ENCODE results near the gene ABHD8. TPM values are rescaled to one million over a fixed set of nuclear protein-coding genes. Genes with fewer than 3 reads are reported as not detected.

ABHD8 gene
- total and polyA plus RNA-seq, 2 donors from 2014 or later, result 9.6 to 20.0 TPM

DNA sequence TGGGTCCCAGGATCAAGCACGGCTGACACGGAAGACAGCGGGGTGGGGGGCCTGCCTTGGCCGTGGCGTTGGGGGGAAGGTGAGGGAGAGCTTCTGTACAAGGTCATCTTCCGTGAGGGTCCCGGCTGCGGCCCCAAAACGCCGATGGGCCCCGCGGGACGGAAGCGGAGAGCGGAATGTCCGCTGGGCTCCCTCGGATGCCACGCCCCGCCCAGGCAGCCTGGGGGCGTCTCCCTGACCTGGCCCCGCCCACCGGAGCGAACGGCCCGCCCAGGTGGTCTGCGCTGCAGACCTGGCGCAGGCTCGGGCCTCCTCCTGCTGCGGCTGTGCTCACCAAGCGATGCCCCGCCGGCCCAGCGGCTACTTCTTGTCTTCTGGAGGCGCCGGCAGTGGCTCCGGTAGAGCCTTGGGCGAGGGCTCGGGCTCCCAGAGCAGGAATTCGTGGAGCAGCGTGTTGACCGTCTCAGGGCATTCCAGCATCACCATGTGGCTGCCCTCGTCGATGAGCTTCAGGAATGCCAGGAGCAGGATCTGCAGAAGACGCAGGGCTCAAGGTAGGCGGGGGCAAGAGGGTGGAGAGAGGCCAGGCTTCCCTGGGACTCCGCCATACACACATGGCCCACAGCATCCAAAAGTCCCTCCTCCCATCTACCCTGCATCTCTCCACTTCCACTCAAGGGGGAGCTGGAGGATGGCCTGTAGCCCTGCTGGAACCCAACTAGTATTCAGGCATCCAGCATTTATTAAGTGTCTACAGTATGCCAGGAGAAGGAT lies 10.7 kb downstream of the ABHD8 start:
- no peak overlapping the region for H3K27ac ChIP-seq (ENCODE audit: low read depth in 2 of 2, low read length in 2 of 2)
- no peaks in the 10 kb centered on the region for H3K27me3 ChIP-seq (ENCODE audit: control insufficient read depth, insufficient read depth, low read length)
- intact Hi-C loops (cut with DNase I), result no loop called here
- H3K4me1 ChIP-seq (ENCODE audit: control insufficient read depth in 2 of 3, insufficient read depth in 2 of 3, low read depth in 1 of 3, low read length in 3 of 3), result no peaks in the 10 kb centered on the region
- H3K36me3 ChIP-seq (ENCODE audit: control insufficient read depth in 2 of 3, insufficient read depth in 3 of 3, low read length in 3 of 3), result no peaks in the 10 kb centered on the region
- H3K9me3 ChIP-seq (ENCODE audit: control insufficient read depth in 2 of 3, insufficient read depth in 1 of 3, low read length in 3 of 3), result no peaks in the 10 kb centered on the region
- H3K4me3 ChIP-seq (ENCODE audit: low read length in 3 of 3), result peak overlapping the region; percentile 58 to 75 (median 64)
- DNase-seq (peak; percentile 85 to 92 (median 90)), FAIRE-seq (no peak)
- peak overlapping the region in 1 of 3 donors; percentile 49 for H3K9ac ChIP-seq (ENCODE audit: low read length in 3 of 3)
- TF ChIP-seq, protein P1, sequence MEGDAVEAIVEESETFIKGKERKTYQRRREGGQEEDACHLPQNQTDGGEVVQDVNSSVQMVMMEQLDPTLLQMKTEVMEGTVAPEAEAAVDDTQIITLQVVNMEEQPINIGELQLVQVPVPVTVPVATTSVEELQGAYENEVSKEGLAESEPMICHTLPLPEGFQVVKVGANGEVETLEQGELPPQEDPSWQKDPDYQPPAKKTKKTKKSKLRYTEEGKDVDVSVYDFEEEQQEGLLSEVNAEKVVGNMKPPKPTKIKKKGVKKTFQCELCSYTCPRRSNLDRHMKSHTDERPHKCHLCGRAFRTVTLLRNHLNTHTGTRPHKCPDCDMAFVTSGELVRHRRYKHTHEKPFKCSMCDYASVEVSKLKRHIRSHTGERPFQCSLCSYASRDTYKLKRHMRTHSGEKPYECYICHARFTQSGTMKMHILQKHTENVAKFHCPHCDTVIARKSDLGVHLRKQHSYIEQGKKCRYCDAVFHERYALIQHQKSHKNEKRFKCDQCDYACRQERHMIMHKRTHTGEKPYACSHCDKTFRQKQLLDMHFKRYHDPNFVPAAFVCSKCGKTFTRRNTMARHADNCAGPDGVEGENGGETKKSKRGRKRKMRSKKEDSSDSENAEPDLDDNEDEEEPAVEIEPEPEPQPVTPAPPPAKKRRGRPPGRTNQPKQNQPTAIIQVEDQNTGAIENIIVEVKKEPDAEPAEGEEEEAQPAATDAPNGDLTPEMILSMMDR (IDR thresholded peaks at IDR 0.05; ENCODE audit: borderline replicate concordance, extremely low read depth, insufficient read depth), result peak; percentile 66

DNA sequence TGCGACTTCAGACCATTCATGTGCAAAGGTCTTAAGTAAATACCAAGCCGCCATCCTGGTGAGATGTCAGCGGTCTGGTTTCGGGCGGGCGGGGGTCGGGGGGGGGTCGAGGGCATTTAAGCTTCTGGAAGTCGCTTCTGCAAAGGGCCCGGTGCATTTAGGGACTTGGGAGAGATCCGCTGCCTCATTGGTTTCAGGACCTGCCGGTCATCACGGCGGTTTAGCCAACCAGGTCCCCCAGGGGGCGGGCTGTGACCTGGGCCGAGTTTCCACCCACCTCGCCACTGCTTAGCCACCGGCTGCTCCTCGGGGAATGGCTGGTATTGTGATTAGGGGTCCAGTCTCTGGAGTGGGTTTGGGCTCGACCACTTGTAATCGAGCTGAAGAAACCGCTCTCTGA lies 13.7 kb downstream of the ABHD8 start:
- Histone ChIP-seq H3K4me1 (ENCODE audit: control insufficient read depth in 2 of 3, insufficient read depth in 2 of 3, low read depth in 1 of 3, low read length in 3 of 3) (no peaks in the 10 kb centered on the region), H3K27me3 (ENCODE audit: control insufficient read depth, insufficient read depth, low read length) (no peaks in the 10 kb centered on the region), H3K36me3 (ENCODE audit: control insufficient read depth in 2 of 3, insufficient read depth in 3 of 3, low read length in 3 of 3) (no peaks in the 10 kb centered on the region), H3K4me3 (ENCODE audit: low read length in 3 of 3) (no peak overlapping the region), H3K9ac (ENCODE audit: low read length in 3 of 3) (no peak overlapping the region), H3K27ac (ENCODE audit: low read depth in 2 of 2, low read length in 2 of 2) (no peak overlapping the region), H3K9me3 (ENCODE audit: control insufficient read depth in 2 of 3, insufficient read depth in 1 of 3, low read length in 3 of 3) (no peaks in the 10 kb centered on the region)
- intact Hi-C loops (cut with DNase I), result loop anchor here (10.0 kb wide), 1 partner anchor 225 kb away; no protein-coding TSS in a partner anchor
- FAIRE-seq, result no peak
- DNase-seq, result peak; percentile 80 to 90 (median 86)
- TF ChIP-seq, protein P1 (IDR thresholded peaks at IDR 0.05; ENCODE audit: borderline replicate concordance, extremely low read depth, insufficient read depth), result no peak

DNA sequence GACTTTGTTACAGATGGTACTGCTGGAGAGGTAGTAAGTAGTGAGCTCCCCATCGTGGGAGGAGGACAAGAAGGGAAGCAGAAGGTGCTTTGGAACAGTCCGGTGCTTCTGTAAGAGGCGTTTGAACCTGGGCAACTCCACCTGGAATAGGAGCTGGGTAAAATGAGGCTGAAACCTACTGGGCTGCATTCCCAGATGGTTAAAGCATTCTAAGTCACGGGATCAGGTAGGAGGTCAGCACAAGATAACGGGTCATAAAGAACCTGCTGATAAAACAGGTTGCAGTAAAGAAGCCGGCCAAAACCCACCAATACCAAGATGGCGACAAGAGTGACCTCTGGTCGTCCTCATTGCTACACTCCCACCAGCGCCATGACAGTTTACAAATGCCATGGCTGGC lies 16.5 kb downstream of the ABHD8 start:
- no peak overlapping the region for H3K9ac ChIP-seq (ENCODE audit: low read length in 3 of 3)
- H3K4me1 ChIP-seq (ENCODE audit: control insufficient read depth in 2 of 3, insufficient read depth in 2 of 3, low read depth in 1 of 3, low read length in 3 of 3), result peaks cover 0 to 4% (median 0%) of the 10 kb centered on the region in 3 donors
- intact Hi-C loops (cut with DNase I), result loop anchor here (10.0 kb wide), 1 partner anchor 222 kb away; no protein-coding TSS in a partner anchor
- peaks cover 2% of the 10 kb centered on the region for H3K27me3 ChIP-seq (ENCODE audit: control insufficient read depth, insufficient read depth, low read length)
- FAIRE-seq (no peak), DNase-seq (no peak)
- H3K9me3 ChIP-seq (ENCODE audit: control insufficient read depth in 2 of 3, insufficient read depth in 1 of 3, low read length in 3 of 3), result no peaks in the 10 kb centered on the region
- H3K4me3 ChIP-seq (ENCODE audit: low read length in 3 of 3), result no peak overlapping the region
- no peaks in the 10 kb centered on the region for H3K36me3 ChIP-seq (ENCODE audit: control insufficient read depth in 2 of 3, insufficient read depth in 3 of 3, low read length in 3 of 3)
- H3K27ac ChIP-seq (ENCODE audit: low read depth in 2 of 2, low read length in 2 of 2), result no peak overlapping the region
- TF ChIP-seq, protein P1 (IDR thresholded peaks at IDR 0.05; ENCODE audit: borderline replicate concordance, extremely low read depth, insufficient read depth), result no peak

Data from kidney (tissue), 14 donors.